Measurements from ENCODE around the gene SLC35A5.

- TF ChIP-seq CTCF (IDR thresholded peaks at IDR 0.05; ENCODE audit: low read depth, low read length, poor library complexity, severe bottlenecking) (no peak), EZH2phosphoT487 (IDR thresholded peaks at IDR 0.05; ENCODE audit: borderline replicate concordance, low read length) (no peak)
Measured at GRCh38 chr3:112617285-112617684, 55.4 kb downstream of the SLC35A5 start.
